Astrocyte of the spinal cord (primary cell): ENCODE measurements around the gene RDH8.

Experiments used
- DNase-seq: peaks from one replicate; pipeline ENCODE4 v3.0.0; 2011; ENCODE audit warnings: low read depth, low spot score
- H3K4me3 ChIP-seq: 2 replicates; pipeline ENCODE4 v1.5.1; 2011; ENCODE audit warnings: low read depth, mild to moderate bottlenecking, low read length, moderate library complexity
- CTCF ChIP-seq: IDR thresholded peaks from 2 replicates; pipeline ENCODE4 v1.5.1; 2012; ENCODE audit warnings: low read depth, mild to moderate bottlenecking, low read length, inconsistent platforms
- in situ Hi-C: cut with HindIII; loops from 2 replicates; pipeline ENCODE4 v1.10.0; 2017; ENCODE audit warnings: low sequenced_read_pairs

The RDH8 gene

GRCh38 chr19:10013316-10013715, at the start of gene RDH8:
RDH8 (plus strand) TSS chr19:10013483; CDS start chr19:10013498, 15 bp downstream.
- no peak for DNase-seq
- no peak within 1 kb of the TSS for H3K4me3 ChIP-seq
- no peak for TF ChIP-seq CTCF
- in situ Hi-C loops, result no loop called here

GRCh38 chr19:9966024-9966423, 47.3 kb upstream of the RDH8 start:
- TF ChIP-seq CTCF, result no peak
- in situ Hi-C loops, result no loop called here
- H3K4me3 ChIP-seq, result no peak overlapping the region
- no peak for DNase-seq

- no peak for TF ChIP-seq CTCF
- no peak overlapping the region for H3K4me3 ChIP-seq
- no peak for DNase-seq
- in situ Hi-C loops, result no loop called here
Observed at GRCh38 chr19:9966448-9966847, 46.8 kb upstream of the RDH8 start.

GRCh38 chr19:9967326-9967725, 46.0 kb upstream of the RDH8 start:
- no peak overlapping the region for H3K4me3 ChIP-seq
- in situ Hi-C loops, result no loop called here
- no peak for DNase-seq
- no peak for TF ChIP-seq CTCF

GRCh38 chr19:9968820-9969687, 44.2 kb upstream of the RDH8 start:
- TF ChIP-seq CTCF, result no peak
- H3K4me3 ChIP-seq, result no peak overlapping the region
- DNase-seq, result no peak
- in situ Hi-C loops, result no loop called here

GRCh38 chr19:9969688-9969975, 43.7 kb upstream of the RDH8 start:
- DNase-seq, result no peak
- TF ChIP-seq CTCF, result no peak
- in situ Hi-C loops, result no loop called here
- no peak overlapping the region for H3K4me3 ChIP-seq
